Measurements from ENCODE around the gene SLC26A9. TPM values are rescaled to one million over a fixed set of nuclear protein-coding genes. Genes with fewer than 3 reads are reported as not detected.
A peak's percentile ranks its signal among the peaks of the same experiment; 100 is the strongest.

Gene SLC26A9
- total RNA-seq, 6 experiments from 2014 or later = 0.09 TPM; not detected in 5

GRCh38 chr1:205949753-205950152 lies 6.5 kb upstream of the SLC26A9 start:
- no peaks in the 10 kb centered on the region for H3K36me3 ChIP-seq
- H3K9me3 ChIP-seq = no peaks in the 10 kb centered on the region
- H3K4me1 ChIP-seq = no peaks in the 10 kb centered on the region
- DNase-seq = no peak
- intact Hi-C loops (cut with DNase I) = no loop called here
- 100% methylated on average over 1 of the region's 1 CpG for WGBS (ENCODE audit: insufficient coverage, low coverage, low lambda C conversion rate, missing lambda C conversion rate)
- no peak overlapping the region for H3K4me3 ChIP-seq
- no peaks in the 10 kb centered on the region for H3K27me3 ChIP-seq
- TF ChIP-seq CTCF (IDR thresholded peaks at IDR 0.05) (no peak), POLR2A (IDR thresholded peaks at IDR 0.05) (no peak)
- no peak for ATAC-seq
- H3K27ac ChIP-seq = no peak overlapping the region

GRCh38 chr1:205948886-205949285 lies 5.6 kb upstream of the SLC26A9 start:
- TF ChIP-seq CTCF (IDR thresholded peaks at IDR 0.05) = no peak
- TF ChIP-seq POLR2A (IDR thresholded peaks at IDR 0.05) = no peak
- intact Hi-C loops (cut with DNase I) = no loop called here
- ATAC-seq = no peak

GRCh38 chr1:205948039-205948438 lies 4.8 kb upstream of the SLC26A9 start:
- Histone ChIP-seq H3K4me3 (no peak overlapping the region), H3K27ac (no peak overlapping the region)
- WGBS (ENCODE audit: insufficient coverage, low coverage, low lambda C conversion rate, missing lambda C conversion rate) = 33% methylated on average over 1 of the region's 4 CpGs

More at GRCh38 chr1:205948886-205949285, 5.6 kb upstream of the SLC26A9 start:
- H3K27me3 ChIP-seq = no peaks in the 10 kb centered on the region
- no peaks in the 10 kb centered on the region for H3K9me3 ChIP-seq
- H3K4me3 ChIP-seq = no peak overlapping the region
- no peak for DNase-seq
- H3K27ac ChIP-seq = no peak overlapping the region
- 83% methylated on average over 1 of the region's 3 CpGs for WGBS (ENCODE audit: insufficient coverage, low coverage, low lambda C conversion rate, missing lambda C conversion rate)
- no peaks in the 10 kb centered on the region for H3K36me3 ChIP-seq
- H3K4me1 ChIP-seq = no peaks in the 10 kb centered on the region

GRCh38 chr1:205947024-205947423 lies 3.8 kb upstream of the SLC26A9 start:
- DNase-seq (no peak), ATAC-seq (no peak)
- Histone ChIP-seq H3K4me3 (no peak overlapping the region), H3K27me3 (no peaks in the 10 kb centered on the region), H3K36me3 (no peaks in the 10 kb centered on the region), H3K27ac (no peak overlapping the region), H3K4me1 (no peaks in the 10 kb centered on the region), H3K9me3 (no peaks in the 10 kb centered on the region)
- 25% methylated on average over 1 of the region's 4 CpGs for WGBS (ENCODE audit: insufficient coverage, low coverage, low lambda C conversion rate, missing lambda C conversion rate)
- intact Hi-C loops (cut with DNase I) = no loop called here
- TF ChIP-seq POLR2A (IDR thresholded peaks at IDR 0.05) (no peak), CTCF (IDR thresholded peaks at IDR 0.05) (no peak)

More at GRCh38 chr1:205948039-205948438, 4.8 kb upstream of the SLC26A9 start:
- Histone ChIP-seq H3K4me1 (no peaks in the 10 kb centered on the region), H3K36me3 (no peaks in the 10 kb centered on the region), H3K27me3 (no peaks in the 10 kb centered on the region), H3K9me3 (no peaks in the 10 kb centered on the region)
- intact Hi-C loops (cut with DNase I) = no loop called here
- DNase-seq (no peak), ATAC-seq (peak in 2 of 4 donors; percentile 14 to 45)
- no peak for TF ChIP-seq POLR2A (IDR thresholded peaks at IDR 0.05)
- no peak for TF ChIP-seq CTCF (IDR thresholded peaks at IDR 0.05)

- Histone ChIP-seq H3K9me3 (no peaks in the 10 kb centered on the region), H3K4me3 (no peak overlapping the region), H3K27ac (no peak overlapping the region), H3K4me1 (no peaks in the 10 kb centered on the region), H3K36me3 (no peaks in the 10 kb centered on the region), H3K27me3 (no peaks in the 10 kb centered on the region)
- TF ChIP-seq POLR2A (IDR thresholded peaks at IDR 0.05) (no peak), CTCF (IDR thresholded peaks at IDR 0.05) (no peak)
- ATAC-seq (peak in 1 of 4 donors; percentile 74), DNase-seq (no peak)
- intact Hi-C loops (cut with DNase I) = no loop called here
- WGBS (ENCODE audit: insufficient coverage, low coverage, low lambda C conversion rate, missing lambda C conversion rate) = 57% methylated on average over 2 of the region's 3 CpGs
Measured at GRCh38 chr1:205945069-205945468, 1.8 kb upstream of the SLC26A9 start.
